ENCODE data around the gene OR4K14.

DNA sequence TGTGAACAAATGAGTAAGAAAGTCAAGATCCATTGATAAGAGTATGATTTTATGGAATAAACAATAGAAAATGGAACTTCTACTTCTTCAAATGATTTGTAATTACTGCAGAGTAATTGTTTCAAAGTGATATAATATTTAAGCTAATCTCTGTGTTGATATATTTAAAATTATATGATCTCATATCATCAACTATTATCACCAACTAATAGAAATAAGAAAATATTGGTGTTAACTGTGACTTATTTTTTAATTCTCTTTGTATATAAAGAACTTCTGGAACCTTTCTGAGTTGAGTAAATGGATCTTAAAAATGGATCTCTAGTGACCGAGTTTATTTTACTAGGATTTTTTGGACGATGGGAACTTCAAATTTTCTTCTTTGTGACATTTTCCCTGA is 40.6 kb upstream of the OR4K14 start, which contains the start of gene OR4L1:
- TF ChIP-seq, protein P1, sequence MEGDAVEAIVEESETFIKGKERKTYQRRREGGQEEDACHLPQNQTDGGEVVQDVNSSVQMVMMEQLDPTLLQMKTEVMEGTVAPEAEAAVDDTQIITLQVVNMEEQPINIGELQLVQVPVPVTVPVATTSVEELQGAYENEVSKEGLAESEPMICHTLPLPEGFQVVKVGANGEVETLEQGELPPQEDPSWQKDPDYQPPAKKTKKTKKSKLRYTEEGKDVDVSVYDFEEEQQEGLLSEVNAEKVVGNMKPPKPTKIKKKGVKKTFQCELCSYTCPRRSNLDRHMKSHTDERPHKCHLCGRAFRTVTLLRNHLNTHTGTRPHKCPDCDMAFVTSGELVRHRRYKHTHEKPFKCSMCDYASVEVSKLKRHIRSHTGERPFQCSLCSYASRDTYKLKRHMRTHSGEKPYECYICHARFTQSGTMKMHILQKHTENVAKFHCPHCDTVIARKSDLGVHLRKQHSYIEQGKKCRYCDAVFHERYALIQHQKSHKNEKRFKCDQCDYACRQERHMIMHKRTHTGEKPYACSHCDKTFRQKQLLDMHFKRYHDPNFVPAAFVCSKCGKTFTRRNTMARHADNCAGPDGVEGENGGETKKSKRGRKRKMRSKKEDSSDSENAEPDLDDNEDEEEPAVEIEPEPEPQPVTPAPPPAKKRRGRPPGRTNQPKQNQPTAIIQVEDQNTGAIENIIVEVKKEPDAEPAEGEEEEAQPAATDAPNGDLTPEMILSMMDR (IDR thresholded peaks at IDR 0.05): no peak
- TF ChIP-seq EP300 (IDR thresholded peaks at IDR 0.05; ENCODE audit: low read depth) (no peak), POLR2A (IDR thresholded peaks at IDR 0.05) (no peak), POLR2AphosphoS5 (IDR thresholded peaks at IDR 0.05) (no peak)
